ENCODE data around the gene NACC1.

NACC1 gene

DNA sequence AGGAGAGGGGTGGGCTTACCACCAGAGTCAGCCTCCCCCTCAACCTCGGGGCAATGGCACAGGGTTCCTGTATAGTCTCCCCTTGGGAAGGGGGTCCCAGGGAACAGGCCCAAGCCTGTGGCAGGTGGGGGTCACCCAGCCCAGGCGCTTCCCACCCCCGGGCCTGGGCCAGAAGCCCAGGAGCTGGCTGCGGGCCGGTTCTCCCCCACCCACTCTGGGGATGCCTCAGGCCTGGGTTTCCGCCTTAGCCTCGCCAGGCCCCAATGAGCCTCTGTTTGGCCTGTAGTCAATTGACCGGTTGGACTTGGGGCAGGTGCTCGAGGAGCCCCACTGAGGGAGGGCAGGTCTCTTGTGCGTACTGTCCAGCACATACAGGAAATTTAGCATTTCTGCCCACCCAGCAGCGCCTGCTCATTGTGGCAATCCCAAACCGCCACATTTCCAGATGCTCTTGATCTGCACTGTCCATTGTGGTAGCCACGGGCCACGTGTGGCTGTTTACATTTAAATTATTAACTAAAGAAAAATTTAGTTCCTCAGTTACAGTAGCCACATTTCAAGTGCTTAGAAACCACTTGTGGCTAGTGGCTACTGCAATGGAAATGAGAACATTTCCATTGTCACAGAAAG, 25.3 kb upstream of the NACC1 start:
- Histone ChIP-seq H3K27me3 (ENCODE audit: control insufficient read depth, low read length) (no peaks in the 10 kb centered on the region), H3K79me2 (ENCODE audit: control insufficient read depth, low read length) (peaks cover 13% of the 10 kb centered on the region), H3K27ac (ENCODE audit: low read depth, low read length) (no peak overlapping the region), H3F3A (ENCODE audit: control insufficient read depth, insufficient read depth) (peaks cover 22% of the 10 kb centered on the region), H3K36me3 (ENCODE audit: control insufficient read depth, low read length) (no peaks in the 10 kb centered on the region), H3K4me3 (ENCODE audit: low read length) (no peak overlapping the region), H3K4me1 (ENCODE audit: control insufficient read depth, low read length) (peaks cover 44% of the 10 kb centered on the region), H3K9me3 (ENCODE audit: control insufficient read depth, insufficient read depth, low read length) (no peaks in the 10 kb centered on the region), H3K9me2 (replicated peaks; ENCODE audit: control insufficient read depth, low read length) (no peaks in the 10 kb centered on the region), H4K20me1 (ENCODE audit: control insufficient read depth, insufficient read depth, low read depth, low read length) (no peaks in the 10 kb centered on the region), H3K4me2 (ENCODE audit: low read length) (no peak overlapping the region)
- TF ChIP-seq, protein P1, sequence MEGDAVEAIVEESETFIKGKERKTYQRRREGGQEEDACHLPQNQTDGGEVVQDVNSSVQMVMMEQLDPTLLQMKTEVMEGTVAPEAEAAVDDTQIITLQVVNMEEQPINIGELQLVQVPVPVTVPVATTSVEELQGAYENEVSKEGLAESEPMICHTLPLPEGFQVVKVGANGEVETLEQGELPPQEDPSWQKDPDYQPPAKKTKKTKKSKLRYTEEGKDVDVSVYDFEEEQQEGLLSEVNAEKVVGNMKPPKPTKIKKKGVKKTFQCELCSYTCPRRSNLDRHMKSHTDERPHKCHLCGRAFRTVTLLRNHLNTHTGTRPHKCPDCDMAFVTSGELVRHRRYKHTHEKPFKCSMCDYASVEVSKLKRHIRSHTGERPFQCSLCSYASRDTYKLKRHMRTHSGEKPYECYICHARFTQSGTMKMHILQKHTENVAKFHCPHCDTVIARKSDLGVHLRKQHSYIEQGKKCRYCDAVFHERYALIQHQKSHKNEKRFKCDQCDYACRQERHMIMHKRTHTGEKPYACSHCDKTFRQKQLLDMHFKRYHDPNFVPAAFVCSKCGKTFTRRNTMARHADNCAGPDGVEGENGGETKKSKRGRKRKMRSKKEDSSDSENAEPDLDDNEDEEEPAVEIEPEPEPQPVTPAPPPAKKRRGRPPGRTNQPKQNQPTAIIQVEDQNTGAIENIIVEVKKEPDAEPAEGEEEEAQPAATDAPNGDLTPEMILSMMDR (IDR thresholded peaks at IDR 0.05; ENCODE audit: low read depth, low read length, poor library complexity, severe bottlenecking) = no peak
- no peak for TF ChIP-seq EZH2phosphoT487 (IDR thresholded peaks at IDR 0.05; ENCODE audit: borderline replicate concordance, low read length)

DNA sequence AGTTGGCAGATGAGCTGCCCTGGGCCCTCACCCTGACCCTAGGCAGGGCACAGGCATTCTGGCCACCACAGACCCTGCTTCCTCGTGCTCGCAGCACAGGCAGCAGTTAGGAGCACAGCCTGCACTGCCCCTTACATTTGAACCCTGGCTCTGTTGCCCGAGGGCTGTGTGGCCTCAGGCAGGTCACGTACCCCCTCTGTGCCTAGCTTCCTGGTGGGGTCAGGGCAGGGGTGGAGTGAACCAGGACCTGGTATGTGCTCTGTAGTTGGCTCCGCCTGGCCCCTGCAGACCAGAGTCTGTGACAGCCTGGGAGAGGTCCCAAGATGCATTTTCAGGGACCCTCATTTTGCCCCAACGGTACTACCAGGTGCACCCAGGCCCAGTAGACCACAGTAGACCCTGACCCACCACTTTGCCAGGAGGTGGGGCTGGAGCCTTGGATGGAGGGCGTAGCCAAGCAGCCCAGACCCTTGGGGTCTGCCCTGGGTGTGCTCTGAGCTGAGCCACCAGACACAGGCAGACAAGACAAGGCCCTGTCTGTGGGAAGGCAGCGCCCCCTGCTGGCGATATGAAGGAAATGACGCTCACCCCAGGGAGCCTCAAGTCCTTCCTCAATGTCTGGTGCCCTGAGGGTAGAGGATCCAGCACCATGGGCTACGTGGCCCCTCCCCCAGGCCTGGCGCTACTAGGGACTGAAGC, 24.5 kb upstream of the NACC1 start:
- Histone ChIP-seq H4K20me1 (ENCODE audit: control insufficient read depth, insufficient read depth, low read depth, low read length) (no peaks in the 10 kb centered on the region), H3K79me2 (ENCODE audit: control insufficient read depth, low read length) (peaks cover 19% of the 10 kb centered on the region), H3K9me2 (replicated peaks; ENCODE audit: control insufficient read depth, low read length) (no peaks in the 10 kb centered on the region), H3K27me3 (ENCODE audit: control insufficient read depth, low read length) (no peaks in the 10 kb centered on the region), H3K36me3 (ENCODE audit: control insufficient read depth, low read length) (peaks cover under 1% of the 10 kb centered on the region), H3K9me3 (ENCODE audit: control insufficient read depth, insufficient read depth, low read length) (no peaks in the 10 kb centered on the region), H3K4me1 (ENCODE audit: control insufficient read depth, low read length) (peaks cover 50% of the 10 kb centered on the region), H3F3A (ENCODE audit: control insufficient read depth, insufficient read depth) (peaks cover 22% of the 10 kb centered on the region), H3K27ac (ENCODE audit: low read depth, low read length) (no peak overlapping the region), H3K4me2 (ENCODE audit: low read length) (peak overlapping the region; percentile 98), H3K4me3 (ENCODE audit: low read length) (no peak overlapping the region)
- TF ChIP-seq, protein P1 (IDR thresholded peaks at IDR 0.05; ENCODE audit: low read depth, low read length, poor library complexity, severe bottlenecking) = peak; percentile 88
- TF ChIP-seq EZH2phosphoT487 (IDR thresholded peaks at IDR 0.05; ENCODE audit: borderline replicate concordance, low read length) = no peak

DNA sequence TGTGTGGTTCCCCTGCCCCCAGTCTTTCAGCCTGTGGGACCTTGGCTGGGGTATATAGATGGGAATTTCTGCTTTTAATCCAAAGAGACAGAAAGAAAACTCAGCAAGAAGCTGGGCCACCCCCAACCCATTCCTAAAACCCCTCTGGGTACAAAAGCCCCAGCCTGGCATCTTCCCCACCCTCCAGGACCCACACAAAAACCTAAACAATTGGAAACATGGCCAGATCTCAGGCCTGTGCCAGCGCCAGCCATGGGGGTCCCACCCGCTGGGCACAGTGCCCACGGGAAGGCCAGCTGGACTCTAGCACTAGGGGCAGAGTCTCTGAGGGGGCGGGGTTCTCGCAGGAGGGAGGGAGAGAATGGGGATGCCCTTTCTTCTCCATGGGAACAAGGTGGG, 24.0 kb upstream of the NACC1 start:
- no peaks in the 10 kb centered on the region for H3K9me2 ChIP-seq (replicated peaks; ENCODE audit: control insufficient read depth, low read length)
- peaks cover 22% of the 10 kb centered on the region for H3F3A ChIP-seq (ENCODE audit: control insufficient read depth, insufficient read depth)
- peaks cover 56% of the 10 kb centered on the region for H3K4me1 ChIP-seq (ENCODE audit: control insufficient read depth, low read length)
- H4K20me1 ChIP-seq (ENCODE audit: control insufficient read depth, insufficient read depth, low read depth, low read length) = no peaks in the 10 kb centered on the region
- peak overlapping the region; percentile 87 for H3K27ac ChIP-seq (ENCODE audit: low read depth, low read length)
- TF ChIP-seq, protein P1 (IDR thresholded peaks at IDR 0.05; ENCODE audit: low read depth, low read length, poor library complexity, severe bottlenecking) = no peak
- no peak for TF ChIP-seq EZH2phosphoT487 (IDR thresholded peaks at IDR 0.05; ENCODE audit: borderline replicate concordance, low read length)
- H3K79me2 ChIP-seq (ENCODE audit: control insufficient read depth, low read length) = peaks cover 24% of the 10 kb centered on the region
- peak overlapping the region; percentile 88; the same call in 1 of the 2 replicates for H3K4me3 ChIP-seq (ENCODE audit: low read length)
- no peaks in the 10 kb centered on the region for H3K27me3 ChIP-seq (ENCODE audit: control insufficient read depth, low read length)
- no peaks in the 10 kb centered on the region for H3K9me3 ChIP-seq (ENCODE audit: control insufficient read depth, insufficient read depth, low read length)
- H3K4me2 ChIP-seq (ENCODE audit: low read length) = peak overlapping the region; percentile 98
- H3K36me3 ChIP-seq (ENCODE audit: control insufficient read depth, low read length) = peaks cover 6% of the 10 kb centered on the region
